Neuronal stem cell (in vitro differentiated cells): ENCODE results near the gene CRACR2A.

ENCODE experiments used
- DNase-seq: peaks from one replicate; pipeline ENCODE4 v3.0.0-alpha.2; 2013; ENCODE audit warnings: low spot score
- H2AFZ ChIP-seq: one replicate; pipeline ENCODE4 v1.6.1; 2013; ENCODE audit warnings: mild to moderate bottlenecking, low read length, inconsistent platforms
- H2AK5ac ChIP-seq: 2 replicates; pipeline ENCODE4 v1.6.1; 2013; ENCODE audit warnings: low read depth, mild to moderate bottlenecking, inconsistent platforms, low read length, moderate library complexity, mixed read lengths
- H2BK120ac ChIP-seq: 2 replicates; pipeline ENCODE4 v1.6.1; 2013; ENCODE audit warnings: low read depth, mild to moderate bottlenecking, inconsistent platforms, low read length, moderate library complexity, mixed read lengths
- H2BK12ac ChIP-seq: one replicate; pipeline ENCODE4 v1.6.1; 2013; ENCODE audit warnings: low read length, inconsistent platforms
- H2BK15ac ChIP-seq: 2 replicates; pipeline ENCODE4 v1.6.1; 2013; ENCODE audit warnings: mild to moderate bottlenecking, low read length, inconsistent platforms, mixed read lengths
- H2BK5ac ChIP-seq: one replicate; pipeline ENCODE4 v1.6.1; 2013; ENCODE audit warnings: inconsistent platforms, mild to moderate bottlenecking, low read length, moderate library complexity
- H3K14ac ChIP-seq: one replicate; pipeline ENCODE4 v1.6.1; 2013; ENCODE audit warnings: low read length, inconsistent platforms
- H3K18ac ChIP-seq: 2 replicates; pipeline ENCODE4 v1.6.1; 2013; ENCODE audit warnings: low read length, inconsistent platforms
- H3K23ac ChIP-seq: 2 replicates; pipeline ENCODE4 v1.6.1; 2013; ENCODE audit warnings: low read depth, mild to moderate bottlenecking, mixed read lengths, low read length, inconsistent platforms; ENCODE audit not compliant: poor library complexity
- H3K27ac ChIP-seq: replicated peaks from 3 replicates; pipeline ENCODE4 v1.5.1; 2013; ENCODE audit warnings: low read length, inconsistent platforms
- H3K27me3 ChIP-seq, 3 experiments: 2 replicates each; pipeline ENCODE4 v1.6.1; 2013; ENCODE audit warnings: low read length in 3 of 3, mild to moderate bottlenecking in 2 of 3, inconsistent platforms in 1 of 3, low read depth in 1 of 3, mixed read lengths in 1 of 3, moderate library complexity in 1 of 3; ENCODE audit not compliant: control insufficient read depth in 3 of 3, insufficient read depth in 3 of 3
- H3K36me3 ChIP-seq, 2 donors: replicated peaks in 1 of 2; 2 replicates each; pipeline ENCODE4 v1.6.1; 2013; ENCODE audit warnings: low read length in 2 of 2; ENCODE audit not compliant: control insufficient read depth in 2 of 2, insufficient read depth in 2 of 2
- H3K4ac ChIP-seq: 2 replicates; pipeline ENCODE4 v1.6.1; 2013; ENCODE audit warnings: inconsistent platforms, mild to moderate bottlenecking, low read length, moderate library complexity
- H3K4me1 ChIP-seq, 2 donors: 1 replicate in 1 of 2; 2 replicates in 1 of 2; pipeline ENCODE4 v1.6.1; 2013; ENCODE audit warnings: low read length in 2 of 2, low read depth in 1 of 2; ENCODE audit not compliant: control insufficient read depth in 2 of 2, insufficient read depth in 1 of 2
- H3K4me2 ChIP-seq: one replicate; pipeline ENCODE4 v1.6.1; 2013; ENCODE audit warnings: mild to moderate bottlenecking, low read length, inconsistent platforms; ENCODE audit not compliant: insufficient read depth, poor library complexity, severe bottlenecking
- H3K4me3 ChIP-seq, 2 donors: 2 replicates each; pipeline ENCODE4 v1.5.1; 2013; ENCODE audit warnings: low read length in 2 of 2, mild to moderate bottlenecking in 2 of 2, inconsistent platforms in 1 of 2, moderate library complexity in 1 of 2
- H3K79me1 ChIP-seq: one replicate; pipeline ENCODE4 v1.6.1; 2013; ENCODE audit warnings: low read depth, mild to moderate bottlenecking, inconsistent platforms, low read length, moderate library complexity
- H3K9ac ChIP-seq: one replicate; pipeline ENCODE4 v1.6.1; 2013; ENCODE audit warnings: mild to moderate bottlenecking, low read depth, low read length, inconsistent platforms; ENCODE audit not compliant: poor library complexity
- H3K9me3 ChIP-seq, 2 donors: replicated peaks in 1 of 2; 2 replicates each; pipeline versions ENCODE3 to v1.6.1; 2013; ENCODE audit warnings: low read length in 2 of 2, mild to moderate bottlenecking in 2 of 2, inconsistent platforms in 1 of 2, low read depth in 1 of 2, mixed read lengths in 1 of 2, moderate library complexity in 1 of 2; ENCODE audit not compliant: control insufficient read depth in 2 of 2, insufficient read depth in 1 of 2
- H4K8ac ChIP-seq: one replicate; pipeline ENCODE4 v1.6.1; 2013; ENCODE audit warnings: low read depth, mild to moderate bottlenecking, inconsistent platforms, low read length, moderate library complexity
- H4K91ac ChIP-seq: one replicate; pipeline ENCODE4 v1.6.1; 2013; ENCODE audit warnings: low read length, low read depth, mild to moderate bottlenecking, inconsistent platforms; ENCODE audit not compliant: poor library complexity
- WGBS, 2 donors: extraction: QIAGEN DNeasy Blood & Tissue Kit; methylation state at CpG; one replicate each; pipeline ENCODE4 v1.1.7; 2013; ENCODE audit warnings: missing lambda C conversion rate in 2 of 2, mixed read lengths in 1 of 2; ENCODE audit not compliant: insufficient read length in 2 of 2, insufficient replicate concordance in 1 of 2; ENCODE audit errors: extremely low coverage in 2 of 2; 5-methylcytosine and 5-hydroxymethylcytosine counted together

CRACR2A gene

DNA sequence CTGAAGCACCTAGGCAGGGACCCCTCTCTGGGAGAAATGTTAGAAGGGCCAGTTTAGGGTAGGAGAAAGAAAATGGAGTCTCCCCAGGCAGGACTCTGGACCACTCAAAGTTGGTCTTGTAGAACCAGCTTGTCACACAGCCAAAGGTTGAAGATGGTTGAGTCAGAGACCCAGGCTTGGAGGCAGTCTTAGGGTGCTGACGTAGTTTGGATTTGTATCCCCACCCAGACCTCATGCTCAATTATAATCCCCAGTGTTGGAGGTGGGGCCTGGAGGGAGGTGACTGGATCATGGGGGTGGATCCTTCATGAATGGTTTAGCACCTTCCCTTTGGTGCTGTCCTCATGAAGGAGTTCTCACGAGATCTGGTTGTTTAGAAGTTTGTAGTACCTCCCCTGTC lies 121.2 kb downstream of the CRACR2A start:
- DNase-seq = no peak
- Histone ChIP-seq H3K4me1 (peaks cover 2 to 5% of the 10 kb centered on the region in 2 donors), H3K36me3 (no peaks in the 10 kb centered on the region), H3K4me2 (no peak overlapping the region), H3K23ac (no peak overlapping the region), H3K14ac (no peak overlapping the region), H2BK120ac (no peak overlapping the region), H2AFZ (no peak overlapping the region), H3K27ac (no peak overlapping the region), H2AK5ac (no peak overlapping the region), H2BK15ac (no peak overlapping the region), H3K79me1 (no peaks in the 10 kb centered on the region), H2BK12ac (no peak overlapping the region), H3K18ac (no peak overlapping the region), H4K8ac (no peak overlapping the region), H4K91ac (no peak overlapping the region), H3K9ac (no peak overlapping the region), H3K4me3 (no peak overlapping the region), H3K27me3 (no peaks in the 10 kb centered on the region), H2BK5ac (peak overlapping the region; percentile 3), H3K9me3 (no peaks in the 10 kb centered on the region), H3K4ac (no peak overlapping the region)
- no CpG with 5 or more reads among the region's 2 CpGs for WGBS, 2 donors

DNA sequence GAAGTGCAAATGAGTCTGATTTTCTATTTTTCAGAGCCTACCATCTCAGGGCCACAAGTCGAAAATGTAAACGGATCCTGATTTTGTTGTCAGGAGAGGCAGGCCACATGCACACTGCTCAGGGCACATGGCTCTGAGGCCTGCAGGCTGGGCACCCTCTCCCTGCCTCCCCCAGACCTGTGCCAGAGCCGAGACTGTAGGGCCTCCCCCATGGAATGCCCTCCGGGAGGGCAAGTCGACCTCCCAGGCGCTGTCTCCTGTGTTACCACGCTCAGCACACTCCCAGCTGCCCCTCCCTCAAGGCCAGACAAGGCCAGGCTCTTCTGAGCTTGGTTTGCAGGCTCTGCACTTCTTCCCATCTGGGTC lies 121.7 kb downstream of the CRACR2A start:
- Histone ChIP-seq H3K9me3 (no peaks in the 10 kb centered on the region), H3K27me3 (no peaks in the 10 kb centered on the region), H3K4me1 (peaks cover 2 to 5% of the 10 kb centered on the region in 2 donors), H3K18ac (peak overlapping the region; percentile 11), H4K8ac (no peak overlapping the region), H3K14ac (no peak overlapping the region), H3K79me1 (no peaks in the 10 kb centered on the region), H2AK5ac (no peak overlapping the region), H2AFZ (no peak overlapping the region), H2BK15ac (no peak overlapping the region), H2BK5ac (no peak overlapping the region), H2BK12ac (no peak overlapping the region), H3K27ac (no peak overlapping the region), H3K4me2 (no peak overlapping the region), H3K23ac (no peak overlapping the region), H3K4me3 (no peak overlapping the region), H3K9ac (no peak overlapping the region), H3K4ac (no peak overlapping the region), H2BK120ac (no peak overlapping the region), H4K91ac (no peak overlapping the region), H3K36me3 (no peaks in the 10 kb centered on the region)
- no CpG with 5 or more reads among the region's 7 CpGs for WGBS, 2 donors
- DNase-seq = no peak

- Histone ChIP-seq H2BK12ac (no peak overlapping the region), H3K23ac (no peak overlapping the region), H3K14ac (no peak overlapping the region), H4K8ac (no peak overlapping the region), H3K9ac (no peak overlapping the region), H3K4me2 (no peak overlapping the region), H3K18ac (no peak overlapping the region), H3K36me3 (no peaks in the 10 kb centered on the region), H2AK5ac (peak overlapping the region; percentile 24), H2BK15ac (peak overlapping the region; percentile 7), H4K91ac (no peak overlapping the region), H2BK120ac (no peak overlapping the region), H3K27ac (no peak overlapping the region), H2AFZ (no peak overlapping the region), H3K4me3 (no peak overlapping the region), H3K4me1 (peaks cover 2 to 5% of the 10 kb centered on the region in 2 donors), H3K9me3 (no peaks in the 10 kb centered on the region), H3K4ac (no peak overlapping the region), H2BK5ac (no peak overlapping the region), H3K79me1 (no peaks in the 10 kb centered on the region), H3K27me3 (no peaks in the 10 kb centered on the region)
- no CpG with 5 or more reads among the region's 8 CpGs for WGBS, 2 donors
- no peak for DNase-seq
Observed at GRCh38 chr12:3630621-3631271, 122.2 kb downstream of the CRACR2A start.

GRCh38 chr12:3630111-3630510 lies 122.8 kb downstream of the CRACR2A start:
- Histone ChIP-seq H2AFZ (no peak overlapping the region), H2BK12ac (no peak overlapping the region), H3K4me2 (no peak overlapping the region), H2BK120ac (no peak overlapping the region), H2BK15ac (no peak overlapping the region), H4K8ac (no peak overlapping the region), H3K4me1 (peaks cover 2 to 5% of the 10 kb centered on the region in 2 donors), H3K14ac (no peak overlapping the region), H3K9ac (no peak overlapping the region), H3K36me3 (no peaks in the 10 kb centered on the region), H3K18ac (no peak overlapping the region), H3K4me3 (no peak overlapping the region), H3K4ac (no peak overlapping the region), H2AK5ac (no peak overlapping the region), H3K9me3 (no peaks in the 10 kb centered on the region), H3K79me1 (no peaks in the 10 kb centered on the region), H3K27me3 (no peaks in the 10 kb centered on the region), H3K27ac (no peak overlapping the region), H2BK5ac (no peak overlapping the region), H3K23ac (no peak overlapping the region), H4K91ac (no peak overlapping the region)
- WGBS, 2 donors = no CpG with 5 or more reads among the region's 8 CpGs
- no peak for DNase-seq
